ENCODE measurements around the gene GALNT7.
"Not testable (repeated sequence)": the region's sequence is repeated elsewhere in the genome, so short reads cannot be mapped to it uniquely, and the experiment has no call there.

The GALNT7 gene, protein sequence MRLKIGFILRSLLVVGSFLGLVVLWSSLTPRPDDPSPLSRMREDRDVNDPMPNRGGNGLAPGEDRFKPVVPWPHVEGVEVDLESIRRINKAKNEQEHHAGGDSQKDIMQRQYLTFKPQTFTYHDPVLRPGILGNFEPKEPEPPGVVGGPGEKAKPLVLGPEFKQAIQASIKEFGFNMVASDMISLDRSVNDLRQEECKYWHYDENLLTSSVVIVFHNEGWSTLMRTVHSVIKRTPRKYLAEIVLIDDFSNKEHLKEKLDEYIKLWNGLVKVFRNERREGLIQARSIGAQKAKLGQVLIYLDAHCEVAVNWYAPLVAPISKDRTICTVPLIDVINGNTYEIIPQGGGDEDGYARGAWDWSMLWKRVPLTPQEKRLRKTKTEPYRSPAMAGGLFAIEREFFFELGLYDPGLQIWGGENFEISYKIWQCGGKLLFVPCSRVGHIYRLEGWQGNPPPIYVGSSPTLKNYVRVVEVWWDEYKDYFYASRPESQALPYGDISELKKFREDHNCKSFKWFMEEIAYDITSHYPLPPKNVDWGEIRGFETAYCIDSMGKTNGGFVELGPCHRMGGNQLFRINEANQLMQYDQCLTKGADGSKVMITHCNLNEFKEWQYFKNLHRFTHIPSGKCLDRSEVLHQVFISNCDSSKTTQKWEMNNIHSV

GRCh38 chr4:173168396-173169177 is at the start of gene GALNT7:
TSS of gene GALNT7 (plus strand) at chr4:173168811. CDS start at chr4:173168836, 25 bp downstream.
- in situ Hi-C loops (cut with MboI; ENCODE audit: low sequenced_read_pairs), result no loop called here

GRCh38 chr4:173118819-173119218 is 49.8 kb upstream of the GALNT7 start:
- in situ Hi-C loops (cut with MboI; ENCODE audit: low sequenced_read_pairs), result not testable (repeated sequence)

- in situ Hi-C loops (cut with MboI; ENCODE audit: low sequenced_read_pairs), result no loop called here
Observed at GRCh38 chr4:173119818-173120217, 48.8 kb upstream of the GALNT7 start.

DNA sequence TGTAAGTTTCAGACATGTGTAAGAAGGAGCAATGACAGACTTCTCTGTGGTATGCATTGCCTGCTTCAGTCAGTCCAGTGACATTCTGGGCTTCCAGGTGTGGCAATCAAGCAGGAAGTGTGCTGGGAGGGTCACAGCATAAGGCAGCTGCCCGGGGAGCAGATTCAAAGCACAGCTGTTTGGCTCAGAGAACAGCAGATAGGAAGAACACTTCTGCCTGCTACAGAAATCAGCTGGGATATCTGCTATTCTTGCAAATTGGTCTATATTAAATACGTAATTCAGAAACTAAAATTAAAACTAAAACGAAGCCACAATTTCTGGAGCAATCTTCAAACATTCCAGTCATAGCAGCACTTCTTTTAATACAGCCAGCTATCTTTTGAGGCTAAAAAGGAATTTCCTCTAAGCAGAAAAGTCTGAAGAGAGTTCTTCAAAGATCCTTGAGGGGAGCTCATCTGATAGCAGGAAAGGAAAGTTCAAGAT is 47.5 kb upstream of the GALNT7 start:
- in situ Hi-C loops (cut with MboI; ENCODE audit: low sequenced_read_pairs), result no loop called here

DNA sequence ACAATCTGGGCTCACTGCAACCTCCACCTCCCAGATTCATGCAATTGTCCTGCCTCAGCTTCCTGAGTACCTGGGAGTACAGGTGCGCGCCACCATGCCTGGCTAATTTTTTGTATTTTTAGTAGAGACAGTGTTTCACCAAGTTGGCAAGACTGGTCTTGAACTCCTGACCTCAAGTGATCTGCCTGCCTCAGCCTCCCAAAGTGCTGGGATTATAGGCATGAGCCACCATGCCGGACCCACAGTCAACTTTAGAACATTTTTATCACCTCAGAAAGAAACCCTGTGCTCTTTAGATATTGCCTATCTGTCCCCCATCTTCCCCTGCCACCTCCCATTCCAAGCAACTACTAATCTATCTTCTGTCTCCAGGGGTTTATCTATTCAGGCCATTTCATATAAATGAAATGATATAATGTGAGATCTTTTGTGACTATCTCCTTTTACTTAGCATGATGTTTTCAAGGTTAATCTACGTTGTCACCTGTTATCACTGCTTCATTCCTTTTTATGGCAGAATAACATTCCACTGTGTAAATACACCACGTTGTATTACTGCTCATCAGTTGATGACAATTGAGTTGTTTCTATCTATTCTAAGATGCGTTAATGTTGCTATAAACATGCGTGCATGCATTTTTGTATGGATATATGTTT is 44.3 kb upstream of the GALNT7 start:
- in situ Hi-C loops (cut with MboI; ENCODE audit: low sequenced_read_pairs), result no loop called here

DNA sequence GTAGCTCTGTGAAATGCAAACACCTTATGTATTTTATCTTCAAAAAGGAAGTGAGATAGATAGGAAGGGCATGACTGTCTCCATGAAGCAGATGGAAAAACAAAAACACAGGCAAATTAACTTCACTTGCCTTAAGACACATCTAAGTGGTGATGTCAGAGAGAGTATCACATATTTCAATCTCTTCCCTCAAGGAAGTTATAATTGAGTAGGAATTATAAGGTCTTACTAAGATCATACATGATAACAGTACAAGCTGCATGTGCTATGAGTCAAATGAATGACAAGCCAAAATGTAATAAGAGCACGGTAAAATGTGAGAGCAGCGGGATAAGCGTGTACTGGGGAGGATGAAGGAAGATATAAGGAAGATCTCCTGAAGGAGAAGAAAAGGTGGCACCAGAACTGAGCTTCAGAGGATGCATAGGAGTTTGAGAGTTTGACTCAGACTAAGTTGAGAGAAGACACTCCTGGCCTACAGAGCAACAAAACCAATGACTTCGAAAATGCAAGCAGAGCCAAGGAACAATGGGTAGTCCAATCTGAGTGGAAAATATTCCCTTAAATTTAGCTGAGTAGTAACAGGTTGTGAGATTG is 43.3 kb upstream of the GALNT7 start:
- in situ Hi-C loops (cut with MboI; ENCODE audit: low sequenced_read_pairs), result no loop called here

GRCh38 chr4:173128199-173128890 is 40.3 kb upstream of the GALNT7 start:
- in situ Hi-C loops (cut with MboI; ENCODE audit: low sequenced_read_pairs), result no loop called here

DNA sequence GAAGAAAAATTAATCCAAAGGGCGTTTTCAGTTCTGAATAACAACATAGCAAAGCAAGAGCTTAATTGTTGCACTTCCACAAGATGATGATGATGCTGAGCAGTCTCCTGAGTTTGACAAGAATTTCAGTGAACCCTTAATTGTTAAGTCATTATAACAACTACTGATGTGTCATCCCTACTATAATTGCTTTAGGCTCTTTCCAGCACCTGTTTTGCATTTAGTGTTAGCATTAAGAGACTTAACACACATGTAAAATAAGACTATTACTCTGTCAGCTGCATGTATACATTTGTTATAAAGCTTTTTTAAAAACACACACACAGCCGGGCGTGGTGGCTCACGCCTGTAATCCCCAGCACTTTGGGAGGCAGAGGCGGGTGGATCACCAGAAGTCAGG is 37.9 kb upstream of the GALNT7 start:
- in situ Hi-C loops (cut with MboI; ENCODE audit: low sequenced_read_pairs), result no loop called here

GRCh38 chr4:173134426-173134825 is 34.2 kb upstream of the GALNT7 start:
- in situ Hi-C loops (cut with MboI; ENCODE audit: low sequenced_read_pairs), result no loop called here

- in situ Hi-C loops (cut with MboI; ENCODE audit: low sequenced_read_pairs), result no loop called here
Observed at GRCh38 chr4:173135241-173135847, 33.3 kb upstream of the GALNT7 start.

DNA sequence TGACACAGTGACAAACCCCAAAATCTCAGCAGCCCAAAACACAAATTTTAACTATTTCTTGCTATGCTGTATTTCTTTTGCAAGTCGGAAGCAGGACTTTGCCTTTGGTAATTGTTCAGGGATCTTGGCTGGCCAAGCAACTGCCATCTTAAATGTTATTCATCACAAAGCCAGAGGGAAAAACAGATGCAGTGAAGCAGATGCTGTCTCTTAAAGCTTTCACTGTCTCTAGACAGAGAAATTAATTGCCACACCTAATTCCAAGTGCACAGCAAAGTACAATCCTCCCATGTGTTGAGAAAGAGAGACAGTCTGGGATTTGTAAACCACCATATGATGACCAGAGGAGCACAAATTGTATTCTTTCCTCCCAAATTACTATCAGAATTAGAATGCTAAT is 30.0 kb upstream of the GALNT7 start:
- in situ Hi-C loops (cut with MboI; ENCODE audit: low sequenced_read_pairs), result no loop called here

GRCh38 chr4:173139561-173139960 is 29.1 kb upstream of the GALNT7 start:
- in situ Hi-C loops (cut with MboI; ENCODE audit: low sequenced_read_pairs), result no loop called here

GRCh38 chr4:173145131-173145530 is 23.5 kb upstream of the GALNT7 start:
- in situ Hi-C loops (cut with MboI; ENCODE audit: low sequenced_read_pairs), result no loop called here

DNA sequence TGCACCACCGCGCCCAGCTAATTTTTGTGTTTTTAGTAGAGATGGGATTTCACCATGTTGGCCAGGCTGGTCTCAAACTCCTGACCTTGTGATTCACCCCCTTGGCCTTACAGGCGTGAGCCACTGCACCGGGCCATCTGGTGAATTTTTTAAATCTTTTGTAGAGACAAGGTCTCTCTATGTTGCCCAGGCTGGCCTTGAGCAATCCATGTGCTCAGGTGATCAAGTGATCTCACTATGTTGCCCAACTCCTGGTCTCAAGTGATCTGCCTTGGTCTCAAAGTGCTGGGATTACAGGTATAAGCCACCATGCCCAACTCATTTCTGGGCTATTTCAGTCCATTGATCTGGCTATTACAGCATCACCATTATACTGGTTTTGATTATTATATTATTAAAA is 22.2 kb upstream of the GALNT7 start:
- in situ Hi-C loops (cut with MboI; ENCODE audit: low sequenced_read_pairs), result no loop called here

- in situ Hi-C loops (cut with MboI; ENCODE audit: low sequenced_read_pairs), result no loop called here
Observed at GRCh38 chr4:173151496-173151895, 17.1 kb upstream of the GALNT7 start.

DNA sequence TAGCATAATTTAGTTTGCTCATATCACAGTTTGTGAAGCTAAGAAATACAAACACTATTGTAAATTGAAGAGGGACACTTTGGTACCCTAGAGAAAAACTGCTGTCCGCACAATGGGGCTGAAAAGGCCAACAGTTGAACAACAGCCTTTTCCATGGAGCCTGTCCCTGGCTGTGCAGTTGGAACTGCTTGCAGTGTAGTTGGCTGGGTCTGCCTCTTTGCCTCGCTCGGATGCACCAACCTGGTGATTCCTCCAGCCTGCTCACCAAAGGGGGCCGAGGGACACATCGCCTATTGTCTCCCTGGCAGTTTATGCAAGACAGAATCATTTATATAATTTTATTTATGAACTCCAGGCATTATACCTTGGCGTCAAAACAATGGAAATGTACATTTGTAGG is 16.5 kb upstream of the GALNT7 start:
- in situ Hi-C loops (cut with MboI; ENCODE audit: low sequenced_read_pairs), result no loop called here

GRCh38 chr4:173153445-173153844 is 15.2 kb upstream of the GALNT7 start:
- in situ Hi-C loops (cut with MboI; ENCODE audit: low sequenced_read_pairs), result no loop called here

DNA sequence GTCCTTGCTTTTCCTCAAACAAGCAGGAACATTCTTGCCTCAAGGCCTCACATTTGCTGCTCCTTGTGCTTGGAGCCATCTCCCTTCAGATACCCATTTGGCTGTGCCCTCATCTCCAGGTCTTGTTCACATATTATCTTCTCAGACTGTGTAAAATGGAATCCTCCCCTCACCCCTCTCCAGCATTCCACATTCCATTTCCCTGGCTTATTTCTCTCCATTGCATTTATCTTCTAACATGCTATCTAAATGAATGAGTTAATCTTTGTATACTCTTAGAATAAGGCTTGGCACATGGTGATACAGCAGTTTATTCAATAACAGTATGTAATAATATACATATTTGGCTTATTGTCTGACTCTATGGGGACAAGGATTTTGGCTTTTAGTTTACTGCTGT is 8.8 kb upstream of the GALNT7 start:
- in situ Hi-C loops (cut with MboI; ENCODE audit: low sequenced_read_pairs), result no loop called here

DNA sequence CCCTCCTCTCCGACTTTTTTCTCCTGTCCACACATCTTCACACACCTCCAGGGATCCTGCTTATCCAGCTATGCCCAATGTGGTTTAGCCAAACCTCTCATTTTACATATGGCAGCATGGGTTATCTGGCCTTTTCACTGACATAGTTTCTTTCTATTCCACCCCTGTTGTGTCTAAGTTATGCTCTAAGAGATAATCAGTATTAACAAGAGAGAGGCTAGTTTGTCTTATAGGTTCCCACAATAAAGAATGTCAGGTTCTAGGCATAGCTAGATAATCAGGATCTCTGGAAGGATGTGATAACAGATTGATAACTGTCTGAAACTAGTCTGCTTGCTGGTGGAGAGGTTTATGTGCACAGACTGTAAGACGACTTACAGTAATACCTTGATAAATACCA is 7.7 kb upstream of the GALNT7 start:
- in situ Hi-C loops (cut with MboI; ENCODE audit: low sequenced_read_pairs), result no loop called here

DNA sequence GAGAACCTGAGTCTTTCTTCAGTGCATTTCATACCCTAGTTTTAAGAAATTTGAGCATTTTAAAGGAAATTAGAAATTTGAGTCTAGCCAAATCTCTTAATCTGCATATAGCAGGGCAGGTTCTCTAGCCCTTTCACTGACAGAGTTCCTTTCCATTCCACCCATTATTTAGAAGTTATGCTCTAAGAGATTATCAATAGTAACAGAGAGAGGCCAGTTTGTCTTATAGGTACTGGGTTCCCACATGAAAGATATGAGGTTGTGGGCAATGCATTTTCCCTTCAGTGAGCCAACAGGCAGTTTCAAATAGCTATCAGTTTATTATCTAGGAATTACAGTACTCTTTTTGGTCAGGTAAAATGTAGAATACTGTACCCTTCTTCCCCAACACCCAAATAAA is 7.3 kb upstream of the GALNT7 start:
- in situ Hi-C loops (cut with MboI; ENCODE audit: low sequenced_read_pairs), result no loop called here

Measured in HL-60/S4 treated with phorbol 12-myristate 13-acetate at 8.2 ng/mL for 4 days and 3 days (cell line).